CD4-positive, alpha-beta T cell treated with Interleukin-6 for 4 hours (primary cell): Measurements from ENCODE around the gene LRRC18.

Source experiments
- DNase-seq: peaks from one replicate; pipeline ENCODE4 v3.0.0-alpha.2; 2020; ENCODE audit warnings: mixed read lengths

Gene LRRC18

DNA sequence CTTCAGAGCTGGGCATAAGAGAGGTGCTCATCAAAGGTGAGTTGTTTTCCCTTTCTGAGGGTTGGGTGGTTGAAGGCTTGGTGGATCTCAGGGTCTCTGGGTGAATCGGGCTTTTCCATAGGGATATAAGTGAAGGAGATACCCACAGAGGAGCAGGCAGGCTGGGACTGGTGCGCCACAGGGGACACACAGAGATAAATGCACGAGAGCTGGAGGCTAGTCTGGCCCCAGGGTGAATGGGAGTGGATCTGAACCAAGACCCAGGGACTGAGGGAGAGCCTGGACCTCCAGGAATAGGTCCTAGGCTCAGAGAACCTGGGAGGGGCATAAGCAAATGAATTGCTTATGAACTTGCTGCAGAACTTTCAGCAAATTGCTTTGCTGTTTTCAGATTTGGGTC lies 61.5 kb downstream of the LRRC18 start:
- no peak for DNase-seq

DNA sequence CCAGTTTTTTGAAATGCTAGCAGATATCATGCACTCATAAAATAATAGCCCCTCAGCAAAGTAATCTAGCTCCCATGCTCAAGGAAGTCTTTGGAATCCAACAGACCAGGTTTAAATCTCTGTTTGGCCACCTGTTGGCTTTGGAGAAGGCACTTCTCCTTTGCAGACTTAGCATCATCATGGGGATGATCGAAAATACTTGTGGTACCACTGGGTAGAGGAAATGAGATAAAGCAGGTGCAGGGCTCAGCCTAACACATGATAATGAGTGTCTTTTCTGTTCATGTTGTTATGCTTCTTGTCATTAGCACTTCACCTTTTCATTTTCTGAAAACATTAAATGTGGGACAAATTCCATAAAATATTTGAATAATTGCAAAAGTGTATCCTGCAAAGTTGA lies 67.4 kb downstream of the LRRC18 start:
- DNase-seq = no peak
